ENCODE data around the gene ATG4C. TPM values are rescaled to one million over a fixed set of nuclear protein-coding genes. Genes with fewer than 3 reads are reported as not detected.

Gene ATG4C
- total RNA-seq, 1 donor from 2014 or later = 10.5 TPM

DNA sequence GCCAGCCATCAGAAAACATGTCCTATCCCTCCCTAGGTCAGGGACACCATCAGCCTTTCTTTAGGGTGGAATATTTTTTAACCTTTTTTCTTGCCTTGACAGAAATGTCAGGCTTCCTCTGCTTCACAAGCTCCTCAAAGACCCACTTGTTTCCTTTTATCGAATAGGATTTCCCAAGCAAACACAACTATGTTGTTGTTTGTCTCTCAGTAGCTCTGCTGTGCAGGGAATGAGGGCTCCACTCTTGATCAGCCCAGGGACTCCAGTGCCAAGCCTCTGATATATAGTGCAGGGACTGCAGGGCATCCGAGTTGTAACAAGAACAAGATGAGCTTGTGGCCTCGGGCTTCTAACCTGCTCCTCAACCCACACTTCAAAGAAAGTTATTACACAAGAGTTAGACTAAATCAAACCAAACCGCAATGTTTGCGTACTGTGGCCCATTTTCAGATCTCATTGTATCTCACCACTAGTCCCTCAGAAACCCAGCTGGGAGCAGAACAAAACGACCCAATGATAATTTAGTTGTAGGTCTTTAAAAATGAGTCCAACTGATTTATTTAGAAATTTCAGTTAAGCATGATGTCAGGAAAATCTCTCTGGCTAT lies 108.1 kb downstream of the ATG4C start:
- no peaks in the 10 kb centered on the region for H3K9me3 Mint-ChIP-seq (ENCODE audit: unreplicated experiment)
- H3K27ac Mint-ChIP-seq (ENCODE audit: unreplicated experiment) = no peak overlapping the region
- H3K4me3 Mint-ChIP-seq (ENCODE audit: unreplicated experiment) = no peak overlapping the region
- no peaks in the 10 kb centered on the region for H3K4me1 Mint-ChIP-seq (ENCODE audit: unreplicated experiment)
- H3K27me3 Mint-ChIP-seq (ENCODE audit: unreplicated experiment) = peaks cover 33% of the 10 kb centered on the region
- no peaks in the 10 kb centered on the region for H3K36me3 Mint-ChIP-seq (ENCODE audit: unreplicated experiment)
- DNase-seq (ENCODE audit: extremely low spot score, unreplicated experiment) = no peak
- TF ChIP-seq CTCF (IDR thresholded peaks at IDR 0.05) = no peak

DNA sequence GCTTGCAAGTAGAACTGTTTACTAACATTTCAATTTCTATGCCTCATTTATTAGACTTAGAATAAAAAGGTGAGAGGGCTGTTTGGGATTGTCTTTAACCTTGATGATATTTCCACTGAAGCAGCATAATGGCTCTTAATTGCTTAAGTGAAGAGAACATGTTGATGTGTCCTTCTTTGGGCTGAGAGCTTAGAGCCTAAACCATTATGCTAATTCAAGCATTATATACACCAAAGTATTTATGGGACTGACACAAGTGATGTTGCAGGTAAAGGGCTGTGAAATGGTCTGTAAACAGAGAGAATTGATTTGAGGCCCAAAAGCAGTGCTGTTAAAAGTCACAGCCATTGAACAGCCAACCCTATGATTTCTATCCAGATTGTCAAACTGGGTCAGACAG lies 113.9 kb downstream of the ATG4C start:
- Mint-ChIP-seq H3K4me1 (ENCODE audit: unreplicated experiment) (no peaks in the 10 kb centered on the region), H3K27ac (ENCODE audit: unreplicated experiment) (no peak overlapping the region), H3K27me3 (ENCODE audit: unreplicated experiment) (peaks cover 31% of the 10 kb centered on the region), H3K9me3 (ENCODE audit: unreplicated experiment) (no peaks in the 10 kb centered on the region), H3K4me3 (ENCODE audit: unreplicated experiment) (no peak overlapping the region), H3K36me3 (ENCODE audit: unreplicated experiment) (no peaks in the 10 kb centered on the region)
- DNase-seq (ENCODE audit: extremely low spot score, unreplicated experiment) = no peak
- TF ChIP-seq CTCF (IDR thresholded peaks at IDR 0.05) = no peak

DNA sequence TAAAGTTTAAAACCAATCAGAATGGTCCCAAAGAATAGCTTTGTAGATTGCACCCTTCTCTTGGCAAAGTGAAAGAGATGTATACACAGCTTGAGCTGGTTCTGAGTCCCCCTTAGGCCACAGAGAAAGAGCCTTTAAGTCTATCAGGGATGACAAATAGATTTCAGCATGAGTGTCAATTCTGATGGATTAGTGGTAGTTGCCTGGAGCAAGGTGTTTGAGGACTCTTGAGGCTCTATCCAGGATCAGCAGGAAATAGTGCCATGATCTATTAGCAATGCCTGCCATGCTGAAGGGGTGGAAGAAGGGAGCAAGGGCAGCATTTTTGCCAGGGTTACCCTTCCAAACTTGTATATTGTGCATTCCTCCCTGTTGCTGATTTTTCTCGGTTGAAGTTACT lies 116.6 kb downstream of the ATG4C start:
- DNase-seq (ENCODE audit: extremely low spot score, unreplicated experiment) = no peak
- Mint-ChIP-seq H3K4me3 (ENCODE audit: unreplicated experiment) (no peak overlapping the region), H3K36me3 (ENCODE audit: unreplicated experiment) (no peaks in the 10 kb centered on the region), H3K9me3 (ENCODE audit: unreplicated experiment) (no peaks in the 10 kb centered on the region), H3K27me3 (ENCODE audit: unreplicated experiment) (peaks cover 15% of the 10 kb centered on the region), H3K4me1 (ENCODE audit: unreplicated experiment) (no peaks in the 10 kb centered on the region), H3K27ac (ENCODE audit: unreplicated experiment) (no peak overlapping the region)
- no peak for TF ChIP-seq CTCF (IDR thresholded peaks at IDR 0.05)

- H3K27ac Mint-ChIP-seq (ENCODE audit: unreplicated experiment) = no peak overlapping the region
- TF ChIP-seq CTCF (IDR thresholded peaks at IDR 0.05) = no peak
- no peaks in the 10 kb centered on the region for H3K9me3 Mint-ChIP-seq (ENCODE audit: unreplicated experiment)
- no peaks in the 10 kb centered on the region for H3K36me3 Mint-ChIP-seq (ENCODE audit: unreplicated experiment)
- H3K4me1 Mint-ChIP-seq (ENCODE audit: unreplicated experiment) = no peaks in the 10 kb centered on the region
- peaks cover 13% of the 10 kb centered on the region for H3K27me3 Mint-ChIP-seq (ENCODE audit: unreplicated experiment)
- no peak for DNase-seq (ENCODE audit: extremely low spot score, unreplicated experiment)
- H3K4me3 Mint-ChIP-seq (ENCODE audit: unreplicated experiment) = no peak overlapping the region
Observed at GRCh38 chr1:62901650-62902049, 117.7 kb downstream of the ATG4C start.

GRCh38 chr1:62903522-62903921 lies 119.6 kb downstream of the ATG4C start:
- Mint-ChIP-seq H3K36me3 (ENCODE audit: unreplicated experiment) (no peaks in the 10 kb centered on the region), H3K27me3 (ENCODE audit: unreplicated experiment) (peaks cover 11% of the 10 kb centered on the region), H3K27ac (ENCODE audit: unreplicated experiment) (no peak overlapping the region), H3K9me3 (ENCODE audit: unreplicated experiment) (no peaks in the 10 kb centered on the region), H3K4me1 (ENCODE audit: unreplicated experiment) (no peaks in the 10 kb centered on the region), H3K4me3 (ENCODE audit: unreplicated experiment) (no peak overlapping the region)
- no peak for DNase-seq (ENCODE audit: extremely low spot score, unreplicated experiment)
- no peak for TF ChIP-seq CTCF (IDR thresholded peaks at IDR 0.05)
